ENCODE measurements around the gene ZRANB3.

GRCh38 chr2:135490376-135490775 lies 40.6 kb downstream of the ZRANB3 start:
- no peak for TF ChIP-seq FOXM1 (IDR thresholded peaks at IDR 0.05; ENCODE audit: borderline replicate concordance)
- TF ChIP-seq ARNT (IDR thresholded peaks at IDR 0.05), result no peak
- TF ChIP-seq SP1 (IDR thresholded peaks at IDR 0.05), result no peak
- TF ChIP-seq TARDBP (IDR thresholded peaks at IDR 0.05), result no peak
- no peak for TF ChIP-seq ELF4 (IDR thresholded peaks at IDR 0.05)
- no peak for TF ChIP-seq CTBP1 (IDR thresholded peaks at IDR 0.05; ENCODE audit: borderline replicate concordance)
- TF ChIP-seq BHLHE40 (IDR thresholded peaks at IDR 0.05; ENCODE audit: borderline replicate concordance), result no peak
- TF ChIP-seq ZNF384 (IDR thresholded peaks at IDR 0.05), result no peak
- TF ChIP-seq HDGF (IDR thresholded peaks at IDR 0.05; ENCODE audit: borderline replicate concordance), result no peak

Data from HEK293T (cell line).